SKM-1 treated with dmso at 0.1 percent for 144 hours (cell line): ENCODE measurements around the gene KIRREL3.

ENCODE experiments used
- DNase-seq: peaks from one replicate; lab custom pipeline; 2025; ENCODE audit not compliant: unreplicated experiment; lab: John Stamatoyannopoulos, UW

The KIRREL3 gene

DNA sequence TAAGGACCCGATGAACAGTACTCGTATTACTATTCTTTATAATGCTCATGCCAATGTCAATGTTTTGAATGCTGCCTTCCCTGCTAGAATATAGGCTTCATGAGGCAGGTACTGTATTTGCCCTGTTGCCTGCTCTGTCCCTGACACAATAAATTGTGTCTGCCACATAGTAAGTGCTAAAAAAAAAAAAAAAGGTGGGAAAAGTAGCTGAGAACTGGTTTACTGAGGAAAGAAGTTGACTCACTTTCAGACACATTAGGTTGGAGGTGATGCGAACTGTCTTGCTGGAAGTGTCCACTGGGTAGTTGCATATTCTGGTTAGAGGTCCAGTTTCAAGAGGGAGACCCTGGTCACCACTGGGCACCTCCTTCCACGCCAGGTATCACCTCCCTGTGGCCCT, 255.9 kb downstream of the KIRREL3 start:
- no peak for DNase-seq

DNA sequence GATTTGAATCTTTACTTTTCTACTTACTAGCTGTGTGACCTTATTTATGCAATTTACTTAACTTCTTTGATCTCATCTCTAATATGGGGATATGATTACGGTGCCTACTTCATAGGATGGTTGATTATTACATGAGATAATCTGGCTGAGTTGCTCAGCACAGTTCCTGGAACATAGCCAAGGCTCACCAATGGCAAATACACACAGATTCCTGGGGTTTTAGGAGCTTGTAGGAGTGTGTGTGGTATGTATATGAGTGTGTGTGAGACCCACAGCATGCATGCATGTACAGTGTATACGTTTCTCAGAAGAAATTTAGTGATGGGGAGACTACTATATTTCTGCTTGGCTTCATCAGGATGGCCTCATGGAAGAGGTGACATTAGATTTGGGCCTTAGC, 256.9 kb downstream of the KIRREL3 start:
- DNase-seq, result no peak

DNA sequence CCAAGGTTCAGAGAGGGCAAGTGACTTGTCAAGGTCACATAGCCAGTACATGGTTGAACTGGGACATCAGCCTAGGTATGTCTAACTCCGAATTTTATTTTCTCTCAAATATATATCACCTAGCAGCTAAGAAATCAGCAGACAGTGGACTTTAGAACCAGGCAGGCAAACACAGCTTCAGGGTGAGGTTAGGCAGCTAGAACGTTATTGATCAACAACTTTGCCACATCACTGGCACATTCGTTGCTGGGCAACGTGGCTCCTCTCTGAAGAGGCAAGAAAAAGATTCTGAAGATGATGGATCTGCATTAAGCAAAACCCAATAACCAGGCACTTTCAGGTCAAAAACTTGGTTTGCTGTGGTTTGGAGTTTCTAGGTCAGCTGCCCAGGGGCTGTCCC, 258.0 kb downstream of the KIRREL3 start:
- no peak for DNase-seq

DNA sequence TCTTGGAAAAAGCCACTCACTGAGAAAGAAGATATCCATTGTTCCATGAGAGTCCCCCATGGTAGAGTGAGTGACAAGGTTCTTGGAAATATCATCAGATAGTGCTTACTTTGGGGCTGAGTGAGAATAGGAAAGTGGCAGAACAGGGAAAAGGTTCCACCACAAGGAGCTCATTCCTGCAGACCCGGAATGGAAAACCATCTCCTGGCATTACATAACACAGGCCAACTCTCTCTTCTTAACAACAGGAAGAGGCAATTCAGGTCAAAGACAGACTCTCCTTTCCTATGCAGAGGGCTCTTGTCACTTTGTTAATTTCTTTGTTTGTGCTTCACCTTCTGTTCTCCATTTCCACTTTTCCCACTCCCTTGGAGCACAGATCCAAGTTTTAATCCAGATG, 259.7 kb downstream of the KIRREL3 start:
- DNase-seq, result no peak

DNA sequence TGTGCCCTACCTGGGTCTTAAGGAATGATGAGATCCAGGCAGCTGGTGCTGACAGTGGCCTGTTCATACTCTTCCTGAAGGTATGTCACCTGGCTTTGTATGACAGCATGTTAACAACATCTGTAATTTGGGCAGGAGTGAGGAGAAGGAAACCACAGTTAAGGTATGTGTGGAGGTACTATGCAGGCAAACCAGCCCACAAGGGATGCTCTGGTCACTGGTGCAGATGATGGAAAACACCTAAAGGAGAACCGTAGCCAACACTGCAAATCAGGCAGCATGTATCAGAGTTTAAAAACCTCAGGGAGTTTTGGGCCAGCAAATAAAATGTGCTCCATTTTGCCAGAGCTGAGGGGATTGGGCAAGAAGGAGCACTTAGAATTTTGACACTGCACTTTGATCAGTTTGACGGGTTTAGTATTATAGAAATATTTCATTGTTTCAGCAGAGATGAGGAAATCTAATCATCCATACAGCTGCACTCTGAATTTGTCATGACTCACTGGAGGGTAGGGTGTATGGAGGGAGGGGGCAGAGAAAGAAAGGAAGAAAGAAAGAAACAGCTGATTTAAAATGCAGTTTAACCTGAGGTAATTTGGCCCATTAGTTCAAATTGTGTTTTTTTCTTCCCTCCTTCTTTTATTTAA, 260.9 kb downstream of the KIRREL3 start:
- DNase-seq, result no peak

DNA sequence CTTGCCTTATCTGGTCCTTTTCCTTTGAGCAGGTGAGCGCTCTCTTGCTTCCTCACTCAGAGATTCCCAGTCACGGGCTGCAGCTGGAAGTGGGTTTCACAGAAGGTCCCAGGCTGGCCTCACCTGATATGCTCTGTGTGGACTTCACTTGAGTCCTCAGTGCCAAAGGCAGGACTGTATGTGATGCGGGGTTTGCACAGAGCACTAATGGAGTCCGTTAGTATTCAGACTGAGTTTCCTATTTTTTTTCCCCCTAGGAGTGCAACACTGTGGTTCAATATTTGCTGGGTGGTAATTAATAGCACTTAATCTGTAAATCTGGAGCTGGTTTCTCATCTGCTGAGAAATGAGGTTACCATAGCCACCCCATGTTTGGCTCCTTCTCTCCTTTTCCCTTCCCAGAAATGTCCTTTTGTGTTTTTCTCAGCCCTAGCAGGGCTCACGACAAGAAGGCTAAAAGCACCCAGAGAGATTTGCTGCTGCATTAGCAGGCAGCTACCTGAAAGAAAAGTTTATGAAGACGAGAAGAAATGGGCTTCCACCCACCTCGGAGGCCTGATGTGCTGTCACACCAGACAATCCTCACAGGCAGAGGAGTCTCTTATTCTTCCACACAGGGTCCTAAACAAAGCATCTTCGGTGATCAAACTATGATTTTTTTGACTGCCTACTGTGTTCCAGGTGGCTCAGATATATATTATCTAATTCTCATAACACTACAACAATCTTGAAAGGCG, 262.1 kb downstream of the KIRREL3 start:
- DNase-seq, result no peak

DNA sequence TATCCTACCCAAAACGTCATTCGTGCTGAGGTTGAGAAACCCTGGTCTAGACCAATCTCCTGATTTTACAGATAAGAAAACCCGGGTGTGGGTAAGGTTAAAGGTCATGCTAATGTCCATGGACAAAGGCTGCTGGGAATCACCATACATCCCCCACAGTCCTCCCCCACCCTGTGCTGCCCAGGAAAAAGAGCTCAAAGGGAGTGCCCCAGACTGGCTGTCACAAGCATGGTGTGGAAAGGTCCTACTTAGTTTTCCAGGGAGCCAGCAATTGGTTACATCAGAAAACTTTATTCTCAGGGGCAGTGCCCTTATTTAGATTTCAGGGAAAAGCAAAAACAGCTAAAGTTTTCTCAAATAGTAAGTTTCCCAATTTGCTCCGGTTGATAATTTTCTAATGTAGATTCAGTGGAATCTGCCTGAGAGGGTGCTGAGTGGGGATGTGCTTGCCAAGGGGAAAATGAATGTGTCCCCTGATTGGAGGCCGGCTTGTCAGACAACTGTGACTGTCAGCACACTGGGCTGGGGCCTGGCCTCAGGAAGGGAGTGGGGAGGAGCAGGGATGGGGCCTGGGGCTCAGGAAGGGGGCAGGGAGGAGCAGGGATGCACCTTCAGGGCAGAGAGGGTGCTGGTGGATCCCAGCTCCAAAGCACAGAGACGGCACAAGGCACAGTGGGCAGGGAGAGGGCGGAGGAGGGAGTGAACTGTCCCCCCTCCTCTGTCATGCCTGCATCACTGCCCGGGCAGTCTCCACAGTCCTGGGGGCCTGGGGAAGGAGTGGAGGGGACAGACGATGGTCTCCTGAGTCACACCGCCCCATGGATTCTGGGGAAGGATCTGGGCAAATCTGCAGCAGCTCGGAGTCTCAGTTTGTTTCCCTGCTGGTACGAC, 263.6 kb downstream of the KIRREL3 start:
- no peak for DNase-seq

DNA sequence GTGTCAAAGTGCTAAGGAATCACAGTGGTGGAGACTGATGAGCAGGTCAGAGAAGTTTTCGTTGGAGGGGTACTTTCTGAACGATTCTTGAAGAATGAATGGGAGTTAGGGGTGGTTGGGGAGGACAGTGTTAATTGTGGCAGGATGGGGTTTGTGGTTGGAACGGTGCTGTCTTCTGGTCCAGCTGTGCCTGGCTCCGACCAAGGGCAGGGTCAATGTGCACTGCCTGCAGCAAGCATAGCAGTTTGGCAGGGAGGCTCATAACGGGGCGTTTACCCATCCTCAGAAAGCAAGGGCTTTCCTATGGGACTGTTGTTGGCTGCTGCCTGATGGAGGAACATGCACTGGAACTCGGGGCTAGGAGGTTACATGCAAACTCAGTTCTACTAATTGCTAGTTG, 265.8 kb downstream of the KIRREL3 start:
- DNase-seq, result no peak

DNA sequence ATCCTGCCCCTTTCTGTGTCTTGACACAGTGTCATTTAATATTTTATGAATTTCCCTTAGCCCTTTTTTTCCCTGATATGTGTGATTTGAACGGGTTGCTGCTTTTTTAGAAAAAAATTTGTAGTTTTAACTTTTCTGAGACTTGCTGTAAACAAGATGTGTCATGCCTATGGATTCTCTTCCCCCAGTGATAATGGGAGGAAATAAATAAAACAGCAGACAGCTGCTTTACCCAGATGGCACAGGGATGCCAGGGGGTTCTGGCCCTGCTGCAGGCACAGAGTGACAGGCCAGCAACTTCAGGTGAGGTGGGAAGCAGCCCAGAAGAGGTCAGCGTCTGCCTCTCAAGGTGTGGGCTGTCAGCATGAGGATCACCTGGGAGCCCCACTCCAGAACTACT, 266.9 kb downstream of the KIRREL3 start:
- DNase-seq, result no peak

DNA sequence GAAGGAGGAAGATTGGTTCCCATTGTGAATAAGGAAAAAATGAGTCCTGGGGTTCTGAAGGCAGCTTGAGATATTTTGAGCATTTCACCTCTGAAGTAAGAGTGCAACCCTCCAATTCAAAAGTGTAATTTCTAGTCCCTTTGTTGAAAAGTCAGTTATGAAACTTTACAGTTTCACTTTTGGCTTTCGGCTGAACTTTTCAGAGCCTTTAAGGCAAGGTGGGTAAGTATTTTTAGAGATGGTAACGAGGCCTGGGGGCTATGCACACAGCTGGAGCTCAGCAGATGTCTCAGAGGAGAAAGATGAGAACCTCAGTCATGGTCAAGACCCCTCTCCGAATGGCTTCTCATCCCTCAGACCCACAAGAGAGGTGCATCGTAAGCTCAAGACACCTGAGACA, 267.6 kb downstream of the KIRREL3 start:
- no peak for DNase-seq

DNA sequence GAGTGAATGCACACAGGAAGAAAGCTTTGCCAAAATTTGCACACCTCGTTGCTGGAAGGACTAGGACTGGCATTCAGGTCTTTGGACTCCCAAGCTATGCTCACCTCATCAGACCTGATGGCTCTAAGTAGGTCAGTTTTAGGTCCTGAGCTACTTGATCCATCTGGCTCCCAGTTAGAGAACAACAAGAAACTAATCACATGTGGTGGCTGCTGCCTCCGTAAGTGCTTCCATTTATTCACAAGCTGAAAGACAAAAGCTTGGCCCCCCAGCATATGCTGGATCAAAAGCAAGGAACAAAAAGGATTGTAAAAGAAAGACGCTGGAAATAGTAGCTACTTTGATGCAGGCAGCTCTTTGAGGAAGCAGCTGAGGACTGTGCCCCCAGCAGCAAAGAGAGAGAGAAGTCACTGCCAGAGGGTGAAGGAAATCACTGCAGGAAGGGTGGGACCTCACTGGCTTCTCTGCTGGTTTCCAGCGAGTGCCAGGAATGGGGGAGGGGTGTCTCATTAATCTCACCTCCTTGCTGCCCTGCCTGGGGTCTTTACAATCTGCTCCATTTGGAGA, 268.9 kb downstream of the KIRREL3 start:
- DNase-seq, result no peak

DNA sequence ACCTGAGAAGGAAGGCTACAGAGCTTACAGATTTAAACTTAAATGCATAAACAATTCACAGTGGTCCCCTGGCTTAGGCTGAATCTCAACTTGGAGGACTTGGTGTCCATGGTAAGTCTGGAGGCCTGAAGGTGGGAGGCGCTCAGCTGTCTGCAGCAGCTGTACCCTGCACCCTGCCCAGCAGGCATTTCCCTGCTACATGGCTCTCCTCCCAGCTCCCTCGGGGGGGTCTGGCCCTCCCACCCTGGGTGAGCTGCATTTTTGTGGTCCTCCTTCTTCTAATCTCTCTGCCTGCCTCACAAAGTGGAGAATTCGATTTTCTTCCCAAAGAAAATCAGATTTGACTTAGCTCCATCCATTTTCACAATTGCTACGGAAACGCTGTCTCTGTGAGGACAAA, 273.2 kb downstream of the KIRREL3 start:
- DNase-seq, result no peak

DNA sequence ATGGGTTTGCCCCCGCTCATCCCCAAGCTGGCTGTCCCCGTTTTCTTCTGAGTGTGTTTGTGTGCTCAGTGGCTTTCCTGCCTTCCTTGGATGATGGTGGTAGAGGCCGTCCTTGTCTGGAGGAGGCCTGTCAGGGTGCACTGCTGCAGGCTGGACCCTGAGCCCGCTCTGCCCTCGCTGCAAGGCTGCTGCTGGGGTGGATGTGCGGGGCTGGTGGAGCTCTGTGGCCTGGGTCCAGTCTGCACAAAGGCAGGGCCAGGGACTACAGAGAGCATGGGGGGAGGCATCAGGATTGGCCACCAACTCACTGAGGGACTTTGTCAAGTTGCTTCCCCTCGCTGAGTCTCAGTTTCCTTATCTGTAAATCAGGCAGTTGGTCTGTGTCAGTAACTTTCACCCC, 275.0 kb downstream of the KIRREL3 start:
- no peak for DNase-seq

DNA sequence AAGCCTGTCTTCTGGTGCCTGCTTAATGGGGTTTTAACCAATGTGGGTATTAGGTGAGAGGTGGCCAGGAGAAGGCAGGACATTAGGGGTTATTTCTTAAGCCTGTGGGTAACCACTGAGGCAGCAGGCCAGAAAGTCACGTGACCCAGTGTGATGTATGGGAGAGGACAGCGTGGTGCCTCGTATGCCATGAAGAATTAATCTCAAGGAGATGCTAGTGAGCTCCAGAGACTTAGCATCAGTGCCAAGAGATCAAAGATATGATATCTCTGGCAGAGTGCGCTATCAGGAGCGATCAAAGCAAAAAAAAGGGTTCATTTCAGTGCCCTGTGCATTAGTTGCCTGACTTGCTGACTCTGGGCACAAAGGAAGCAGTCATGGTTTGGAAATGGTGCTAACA, 275.5 kb downstream of the KIRREL3 start:
- DNase-seq, result no peak

DNA sequence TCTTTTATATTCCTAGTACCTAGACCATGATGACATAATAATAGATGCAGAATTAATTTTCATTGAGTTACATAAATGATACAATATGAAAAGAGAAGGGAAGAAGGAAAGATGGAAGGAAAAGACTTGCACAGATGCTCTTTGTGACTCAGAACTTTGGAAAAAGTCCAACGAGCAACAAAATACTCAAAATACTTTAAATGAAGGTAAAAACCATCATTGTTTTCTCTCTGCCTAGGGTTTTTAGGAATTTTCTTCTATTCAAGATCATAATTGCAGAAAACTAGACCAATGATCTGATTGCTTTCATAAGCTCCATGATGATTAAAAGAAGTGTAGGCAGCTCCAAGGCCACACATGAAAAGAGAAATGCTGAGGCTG, 276.9 kb downstream of the KIRREL3 start:
- no peak for DNase-seq

DNA sequence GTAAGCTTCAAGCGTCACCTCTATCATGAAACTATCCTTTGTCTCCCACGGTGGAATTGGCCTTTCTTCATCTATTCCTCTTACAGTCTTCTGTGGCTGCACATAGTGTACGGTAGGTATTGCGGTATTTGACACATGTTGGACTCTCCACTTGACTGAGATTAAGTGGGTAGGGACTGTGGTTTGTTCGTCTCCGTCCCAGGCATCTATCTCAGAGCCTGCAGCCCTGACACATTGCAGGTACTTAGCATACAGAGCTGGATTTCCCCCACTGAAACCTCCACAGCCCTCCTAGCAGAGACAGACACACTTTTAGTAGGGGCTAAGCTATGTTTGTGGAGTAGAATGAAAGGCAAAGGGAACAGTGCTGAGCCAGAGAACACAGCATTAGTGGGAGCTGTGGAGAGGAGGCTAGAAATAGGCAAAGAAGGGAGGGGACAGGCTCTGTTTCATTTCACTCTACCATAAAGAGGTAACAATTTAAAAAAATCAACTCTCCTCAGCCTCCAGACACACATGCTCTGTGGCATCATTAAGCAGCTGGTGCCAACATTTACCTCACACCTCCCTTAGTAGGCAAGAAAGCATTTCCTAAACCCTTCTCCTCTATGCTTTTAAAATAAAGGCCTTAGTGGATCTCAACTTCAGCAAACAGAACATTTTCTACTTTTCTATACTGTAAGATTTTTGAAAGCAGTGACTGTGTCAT, 277.5 kb downstream of the KIRREL3 start:
- no peak for DNase-seq

DNA sequence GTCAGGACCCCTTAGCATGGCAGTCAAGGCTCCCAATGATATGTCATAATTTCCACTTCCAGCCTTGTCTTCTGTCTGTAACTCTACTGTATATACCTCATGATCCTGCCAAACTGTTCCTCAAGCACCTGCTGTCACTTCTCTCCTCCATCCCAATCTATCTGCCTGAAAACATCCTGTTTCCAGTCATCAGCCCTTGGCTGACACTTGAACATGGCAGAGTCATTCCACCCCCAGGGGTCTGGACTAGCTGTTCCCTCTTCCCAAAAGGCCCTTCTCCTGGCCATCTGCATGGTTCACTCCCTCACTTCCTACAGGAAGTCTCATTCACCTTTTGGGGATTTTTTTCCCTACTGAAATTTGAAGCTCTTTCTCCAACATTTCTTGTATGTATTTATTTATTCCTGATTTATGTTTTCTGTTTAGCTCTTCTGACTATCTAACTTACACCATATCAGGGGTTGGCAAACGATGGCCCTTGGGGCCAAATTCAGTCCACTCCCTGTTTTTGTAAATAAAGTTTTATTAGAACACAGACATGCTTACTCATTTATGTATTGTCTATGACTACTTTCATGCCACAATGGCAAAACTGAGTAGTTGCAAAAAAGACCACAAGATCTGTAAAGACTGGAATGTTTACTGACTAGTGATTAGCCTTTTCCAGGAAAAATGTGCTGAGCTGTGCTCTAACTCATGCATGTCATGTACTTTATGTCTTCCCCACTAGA, 278.4 kb downstream of the KIRREL3 start:
- DNase-seq, result no peak

DNA sequence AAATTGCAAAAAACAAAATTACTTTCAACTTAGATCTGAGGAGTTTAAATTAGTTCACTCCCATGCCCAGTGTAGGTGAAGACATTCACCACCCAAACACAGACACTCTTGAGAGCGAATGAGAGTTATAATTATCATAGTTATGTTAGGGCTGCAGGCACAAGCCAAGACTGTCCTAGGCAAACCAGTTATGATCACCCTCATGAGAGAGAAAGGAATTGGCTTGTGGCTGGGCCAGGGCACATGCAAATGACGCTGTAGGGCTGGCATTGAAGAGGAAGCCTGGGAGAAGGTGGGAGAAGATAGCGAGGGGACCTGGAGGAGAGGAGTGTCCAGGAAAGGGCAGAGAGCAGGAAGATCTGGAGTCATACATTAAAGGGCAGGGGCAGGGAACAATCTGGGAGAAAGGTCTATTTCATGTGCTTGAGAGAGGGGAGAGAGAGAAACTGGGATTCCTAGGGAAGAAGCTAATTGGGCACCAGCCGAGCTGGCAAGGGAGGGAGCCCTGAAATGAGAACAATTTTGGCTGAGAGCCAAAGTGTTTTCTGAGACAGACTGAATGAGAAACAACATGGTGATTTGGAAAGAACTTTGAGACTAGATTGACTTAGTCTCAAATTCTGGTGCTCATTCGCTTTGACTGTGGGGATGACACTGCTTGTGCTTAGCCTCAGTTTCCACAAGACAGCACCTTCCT, 279.9 kb downstream of the KIRREL3 start:
- DNase-seq, result no peak

DNA sequence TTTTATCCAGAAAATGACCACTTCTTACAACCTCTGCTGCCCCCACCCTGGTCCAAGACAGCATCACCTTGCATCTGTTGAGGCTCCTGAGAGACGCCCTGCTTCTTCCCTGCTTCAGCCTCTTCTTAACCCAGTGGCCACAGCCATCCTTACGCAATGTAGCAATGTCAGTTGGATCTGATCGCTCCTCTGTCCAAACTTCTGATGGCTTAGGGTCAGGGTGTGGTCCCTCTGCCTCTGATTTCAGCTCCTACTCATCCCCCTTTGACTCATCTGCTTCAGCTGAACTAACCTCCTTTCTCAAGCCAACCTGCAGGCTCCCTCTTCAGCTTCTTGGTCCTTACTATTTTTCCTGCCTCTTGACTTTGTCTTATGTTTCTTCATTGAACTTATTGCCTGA, 280.8 kb downstream of the KIRREL3 start:
- no peak for DNase-seq

DNA sequence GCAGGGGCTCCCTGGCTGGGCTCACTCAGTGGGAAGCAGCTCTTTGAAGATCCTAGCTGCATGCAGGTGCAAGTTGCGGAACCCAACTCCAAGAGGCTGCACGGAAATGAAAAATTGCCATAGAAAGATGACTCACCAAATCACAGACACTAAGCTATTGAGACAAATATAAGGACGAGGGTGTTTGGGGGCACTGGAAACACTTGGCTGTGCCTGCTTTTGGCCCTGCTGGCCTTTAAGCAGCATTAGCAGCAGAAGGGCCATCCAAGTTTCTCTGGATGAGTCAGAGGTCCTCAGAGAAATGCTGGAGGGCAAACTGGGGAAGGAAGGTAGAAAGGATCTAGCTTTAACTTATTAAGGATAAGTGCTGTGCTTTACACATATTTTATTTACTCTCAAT, 282.3 kb downstream of the KIRREL3 start:
- DNase-seq, result no peak
